NCI-H345 treated with DMSO at 0.1 percent for 48 hours (cell line): ENCODE results near the gene STAB2.

Experiments
- DNase-seq: peaks from one replicate; lab custom pipeline; 2025; ENCODE audit not compliant: unreplicated experiment; lab: John Stamatoyannopoulos, UW

STAB2 gene

GRCh38 chr12:103686026-103686425 lies 99.0 kb downstream of the STAB2 start:
- DNase-seq, result no peak

GRCh38 chr12:103687253-103687652 lies 100.2 kb downstream of the STAB2 start:
- no peak for DNase-seq

- no peak for DNase-seq
These were observed 101.4 kb downstream of the STAB2 start for GRCh38 chr12:103688376-103689063.

- no peak for DNase-seq
These were observed 103.4 kb downstream of the STAB2 start for GRCh38 chr12:103690426-103690825.

GRCh38 chr12:103691063-103691462 lies 104.0 kb downstream of the STAB2 start:
- DNase-seq, result no peak

GRCh38 chr12:103696101-103696500 lies 109.0 kb downstream of the STAB2 start:
- DNase-seq, result no peak

- DNase-seq, result no peak
These were observed 111.1 kb downstream of the STAB2 start for GRCh38 chr12:103697971-103698751.

- no peak for DNase-seq
These were observed 111.9 kb downstream of the STAB2 start for GRCh38 chr12:103698752-103699560.

GRCh38 chr12:103705098-103705497 lies 118.0 kb downstream of the STAB2 start:
- DNase-seq, result no peak

- no peak for DNase-seq
These were observed 118.9 kb downstream of the STAB2 start for GRCh38 chr12:103705927-103706326.

- DNase-seq, result no peak
These were observed 120.4 kb downstream of the STAB2 start for GRCh38 chr12:103707446-103707845.

GRCh38 chr12:103710544-103710943 lies 123.5 kb downstream of the STAB2 start:
- DNase-seq, result no peak

GRCh38 chr12:103712216-103712615 lies 125.1 kb downstream of the STAB2 start:
- DNase-seq, result no peak

- DNase-seq, result no peak
These were observed 128.4 kb downstream of the STAB2 start for GRCh38 chr12:103715494-103715893.

- no peak for DNase-seq
These were observed 129.6 kb downstream of the STAB2 start for GRCh38 chr12:103716517-103717196.

- no peak for DNase-seq
These were observed 138.3 kb downstream of the STAB2 start for GRCh38 chr12:103725398-103725797.

- no peak for DNase-seq
These were observed 140.6 kb downstream of the STAB2 start for GRCh38 chr12:103727638-103728037.

GRCh38 chr12:103728323-103728722 lies 141.2 kb downstream of the STAB2 start:
- no peak for DNase-seq

GRCh38 chr12:103729499-103729898 lies 142.4 kb downstream of the STAB2 start:
- DNase-seq, result no peak

GRCh38 chr12:103731539-103731938 lies 144.5 kb downstream of the STAB2 start:
- no peak for DNase-seq

GRCh38 chr12:103734863-103735262 lies 147.8 kb downstream of the STAB2 start:
- DNase-seq, result no peak
